Lower leg skin (tissue), 4 donors: ENCODE data around the gene FCRL4. TPM values are rescaled to one million over a fixed set of nuclear protein-coding genes. Genes with fewer than 3 reads are reported as not detected.
"Not testable (repeated sequence)": the region's sequence is repeated elsewhere in the genome, so short reads cannot be mapped to it uniquely, and the experiment has no call there.

Experiments used
- DNase-seq, 2 donors: peaks; one replicate each; pipeline ENCODE4 v3.0.0-alpha.2; 2019; ENCODE audit warnings: low spot score in 2 of 2
- H3K4me3 ChIP-seq: fragments of 200-600 bp; sonication (generic); 2 replicates; pipeline ENCODE4 v1.5.1; 2017; ENCODE audit warnings: mild to moderate bottlenecking, low read depth; ENCODE audit not compliant: poor library complexity, severe bottlenecking
- CTCF ChIP-seq, 3 donors: fragments of 450-650 bp; IDR thresholded peaks; one replicate each; pipeline ENCODE4 v1.5.1; 2016; ENCODE audit warnings: antibody characterized with exemption in 3 of 3, mild to moderate bottlenecking in 3 of 3, moderate library complexity in 2 of 3
- POLR2A ChIP-seq, 2 donors: fragments of 450-650 bp; IDR thresholded peaks; one replicate each; pipeline ENCODE4 v1.6.1; 2016 to 2017; ENCODE audit warnings: antibody characterized with exemption in 2 of 2, mild to moderate bottlenecking in 1 of 2, moderate library complexity in 1 of 2
- WGBS, 2 donors: methylation state at CpG; one replicate each; pipeline ENCODE4 v1.1.5; 2018; 5-methylcytosine and 5-hydroxymethylcytosine counted together
- intact Hi-C: fragments of 100-400 bp; cut with DNase I; formaldehyde crosslinking; loops from one replicate; pipeline ENCODE4 v1.15.0; 2023; ENCODE audit warnings: low total_unique reads
- total RNA-seq, 4 donors: library from RNA; depleted of rRNA; stranded (reverse); fragments of >200 nt; gene quantifications; one replicate each; pipeline ENCODE4 v1.1.0, GENCODE V29; 2016

FCRL4 gene
- total RNA-seq, 4 donors from 2014 or later: not detected

DNA sequence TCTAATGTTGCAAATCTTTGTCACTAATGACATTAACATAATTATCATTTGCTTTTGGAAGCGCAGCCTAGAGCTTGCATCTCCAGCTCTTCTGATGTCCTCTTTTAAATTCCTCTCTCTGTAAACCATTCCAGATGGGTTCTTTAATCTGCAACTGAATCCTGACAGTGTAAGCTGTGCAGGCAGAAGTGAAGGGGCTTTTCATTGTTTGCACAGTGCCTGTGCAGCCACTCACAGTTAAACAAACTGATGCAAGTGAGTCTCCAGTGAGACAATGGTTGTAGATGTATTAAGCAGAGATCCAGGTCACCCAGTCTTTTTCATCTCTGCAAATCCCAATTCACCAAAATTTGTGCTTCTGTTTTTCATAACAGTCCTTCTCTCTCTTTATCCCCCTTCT lies 23.0 kb downstream of the FCRL4 start:
- TF ChIP-seq CTCF (IDR thresholded peaks at IDR 0.05): no peak
- no peak for TF ChIP-seq POLR2A (IDR thresholded peaks at IDR 0.05)
- no peak for DNase-seq
- WGBS, 2 donors: 57 to 62% methylated on average over 1 of the region's 1 CpG
- intact Hi-C loops: no loop called here
- no peak overlapping the region for H3K4me3 ChIP-seq

DNA sequence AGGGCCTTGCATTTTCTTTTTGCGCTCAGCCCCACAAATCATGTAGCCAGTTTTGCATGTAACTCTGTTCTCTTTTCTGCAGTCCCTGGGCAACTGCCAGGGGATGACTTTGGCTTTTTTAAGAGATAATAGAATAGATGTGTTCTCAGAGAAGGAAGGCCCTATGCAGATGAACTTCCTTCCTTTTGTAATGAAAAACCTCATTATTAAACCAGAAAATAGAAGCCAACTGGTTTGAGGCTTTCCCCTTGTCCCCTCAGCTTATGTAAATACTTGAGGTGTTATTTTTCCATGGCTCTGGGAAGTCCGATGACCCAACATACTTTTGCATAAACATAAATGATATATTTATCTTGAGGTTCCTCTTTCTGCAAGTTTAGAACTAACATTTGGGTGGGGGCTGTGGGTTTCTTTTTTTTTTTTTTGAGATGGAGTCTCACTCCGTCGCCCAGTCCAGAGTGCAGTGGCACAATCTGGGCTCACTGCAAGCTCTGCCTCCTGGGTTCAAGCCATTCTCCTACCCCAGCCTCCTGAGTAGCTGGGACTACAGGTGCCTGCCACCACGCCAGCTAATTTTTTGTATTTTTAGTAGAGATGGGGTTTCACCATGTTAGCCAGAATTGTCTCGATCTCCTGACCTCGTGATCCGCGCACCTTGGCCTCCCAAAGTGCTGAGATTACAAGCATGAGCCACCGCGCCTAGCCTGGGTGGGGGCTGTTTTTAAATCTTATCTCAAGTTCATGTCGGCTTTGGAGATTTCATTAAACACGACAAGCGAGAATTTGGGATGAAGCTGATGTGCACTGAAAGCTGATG lies 31.2 kb downstream of the FCRL4 start:
- 85 to 90% methylated on average over 14 of the region's 14 CpGs for WGBS, 2 donors
- intact Hi-C loops: no loop called here
- TF ChIP-seq POLR2A (IDR thresholded peaks at IDR 0.05) (no peak), CTCF (IDR thresholded peaks at IDR 0.05) (no peak)
- no peak overlapping the region for H3K4me3 ChIP-seq
- no peak for DNase-seq

GRCh38 chr1:157562515-157562914 lies 35.4 kb downstream of the FCRL4 start:
- no peak for DNase-seq
- intact Hi-C loops: no loop called here
- no peak overlapping the region for H3K4me3 ChIP-seq
- 45 to 57% methylated on average over 2 of the region's 2 CpGs for WGBS, 2 donors
- TF ChIP-seq POLR2A (IDR thresholded peaks at IDR 0.05): no peak

GRCh38 chr1:157558119-157558518 lies 39.8 kb downstream of the FCRL4 start:
- WGBS, 2 donors: 64 to 65% methylated on average over 2 of the region's 2 CpGs
- H3K4me3 ChIP-seq: no peak overlapping the region
- no peak for DNase-seq
- TF ChIP-seq CTCF (IDR thresholded peaks at IDR 0.05) (no peak), POLR2A (IDR thresholded peaks at IDR 0.05) (no peak)
- intact Hi-C loops: no loop called here

DNA sequence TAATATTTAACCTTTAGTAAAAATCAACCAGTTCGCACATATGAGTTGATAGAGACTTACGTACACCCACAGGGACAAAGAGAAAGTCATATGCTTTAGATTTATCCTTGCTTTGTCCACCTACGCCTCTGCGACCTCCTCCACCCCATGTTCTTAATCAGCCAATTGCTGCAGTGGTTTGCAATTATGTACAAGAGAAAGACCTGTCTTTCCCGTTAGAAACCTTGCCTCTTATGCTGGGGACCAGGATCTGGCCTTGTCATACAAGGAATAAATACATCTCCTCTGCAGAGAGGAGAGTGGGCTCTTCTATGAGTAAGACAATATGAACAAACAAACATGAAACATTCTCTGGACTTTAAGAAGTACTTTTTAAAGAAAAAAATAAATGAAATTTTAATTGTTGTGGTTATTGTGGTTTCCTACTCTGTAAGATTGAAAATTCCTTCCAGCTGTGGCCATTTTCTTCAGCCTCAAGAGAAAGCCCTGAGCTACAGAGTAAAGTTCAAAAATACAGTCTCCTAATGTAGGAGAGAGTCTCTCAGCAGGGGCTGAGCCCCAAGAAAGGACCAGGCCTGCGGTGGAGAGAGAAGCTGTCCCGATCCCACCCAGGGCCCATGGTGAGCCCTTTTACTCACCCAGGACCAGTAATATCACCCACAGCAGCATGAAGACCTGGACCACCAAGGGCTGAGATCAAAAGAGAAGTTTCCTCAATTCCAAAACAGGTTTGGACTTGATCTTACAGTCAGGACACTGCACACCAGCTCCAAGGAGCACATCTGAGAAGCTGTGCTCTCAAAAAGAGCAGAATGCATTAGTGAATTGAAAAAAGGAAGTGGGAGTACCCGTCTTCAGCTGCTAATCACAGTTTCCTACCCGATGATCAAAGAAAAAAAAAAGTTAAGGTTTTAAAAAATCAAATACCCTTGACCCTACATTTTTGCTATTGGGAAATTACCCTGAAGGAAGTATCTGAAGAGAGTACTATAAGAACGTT lies 45.9 kb downstream of the FCRL4 start, which contains the start of gene FCRL5:
FCRL5 (minus strand) TSS at position 822 of the 1,000 bp plus-strand sequence; CDS start at position 669, 153 bp downstream.
- TF ChIP-seq CTCF (IDR thresholded peaks at IDR 0.05) (no peak), POLR2A (IDR thresholded peaks at IDR 0.05) (no peak)
- intact Hi-C loops: no loop called here
- no peak within 1 kb of the TSS for H3K4me3 ChIP-seq

GRCh38 chr1:157548081-157548480 lies 49.8 kb downstream of the FCRL4 start:
- 63 to 79% methylated on average over 1 of the region's 1 CpG for WGBS, 2 donors
- intact Hi-C loops, H3K4me3 ChIP-seq, DNase-seq: not testable (repeated sequence)

More for the DNA sequence above, 45.9 kb downstream of the FCRL4 start, which contains the start of gene FCRL5:
- no peak for DNase-seq
- 60 to 69% methylated on average over 10 of the region's 10 CpGs for WGBS, 2 donors
